Fibroblast of villous mesenchyme (primary cell): Measurements from ENCODE around the gene CAPRIN2. TPM values are rescaled to one million over a fixed set of nuclear protein-coding genes. Genes with fewer than 3 reads are reported as not detected.

ENCODE experiments used
- DNase-seq: peaks from one replicate; pipeline ENCODE4 v3.0.0-alpha.2; 2010; ENCODE audit warnings: low read depth
- H3K4me3 ChIP-seq: 2 replicates; pipeline ENCODE4 v1.5.1; 2011; ENCODE audit warnings: low read depth, mild to moderate bottlenecking, low read length
- total RNA-seq: library from RNA; depleted of rRNA; stranded (reverse); fragments of >200 nt; gene quantifications from 2 replicates; pipeline ENCODE4 v1.2.3, GENCODE V29; 2012
- TF ChIP-seq, protein P1 (sequence below): IDR thresholded peaks from 2 replicates; pipeline ENCODE4 v1.5.1; 2012; ENCODE audit warnings: low read depth, mild to moderate bottlenecking, low read length; ENCODE audit not compliant: insufficient read depth

CAPRIN2 gene
- total RNA-seq, 1 donor = 19.4 TPM

DNA sequence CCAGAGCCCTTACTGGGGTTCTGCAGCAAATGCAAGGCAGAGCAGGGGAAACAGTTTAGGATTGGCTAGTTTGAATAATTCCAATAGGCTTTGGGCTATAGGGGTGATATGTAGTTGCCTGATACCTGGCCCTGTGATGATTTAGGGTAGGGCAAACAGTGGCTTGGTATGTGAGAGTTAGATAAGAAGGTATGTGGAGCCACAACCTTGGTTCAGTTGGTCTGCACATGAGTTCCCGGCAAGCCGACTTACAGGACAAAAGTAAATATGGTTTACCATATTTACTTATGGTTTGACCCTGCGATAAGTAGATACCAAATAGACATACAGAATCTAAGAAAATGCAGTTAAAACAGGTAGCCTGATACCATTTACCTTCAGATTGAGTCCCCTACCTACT lies 8.3 kb upstream of the CAPRIN2 start:
- no peak for DNase-seq
- no peak overlapping the region for H3K4me3 ChIP-seq
- TF ChIP-seq, protein P1, sequence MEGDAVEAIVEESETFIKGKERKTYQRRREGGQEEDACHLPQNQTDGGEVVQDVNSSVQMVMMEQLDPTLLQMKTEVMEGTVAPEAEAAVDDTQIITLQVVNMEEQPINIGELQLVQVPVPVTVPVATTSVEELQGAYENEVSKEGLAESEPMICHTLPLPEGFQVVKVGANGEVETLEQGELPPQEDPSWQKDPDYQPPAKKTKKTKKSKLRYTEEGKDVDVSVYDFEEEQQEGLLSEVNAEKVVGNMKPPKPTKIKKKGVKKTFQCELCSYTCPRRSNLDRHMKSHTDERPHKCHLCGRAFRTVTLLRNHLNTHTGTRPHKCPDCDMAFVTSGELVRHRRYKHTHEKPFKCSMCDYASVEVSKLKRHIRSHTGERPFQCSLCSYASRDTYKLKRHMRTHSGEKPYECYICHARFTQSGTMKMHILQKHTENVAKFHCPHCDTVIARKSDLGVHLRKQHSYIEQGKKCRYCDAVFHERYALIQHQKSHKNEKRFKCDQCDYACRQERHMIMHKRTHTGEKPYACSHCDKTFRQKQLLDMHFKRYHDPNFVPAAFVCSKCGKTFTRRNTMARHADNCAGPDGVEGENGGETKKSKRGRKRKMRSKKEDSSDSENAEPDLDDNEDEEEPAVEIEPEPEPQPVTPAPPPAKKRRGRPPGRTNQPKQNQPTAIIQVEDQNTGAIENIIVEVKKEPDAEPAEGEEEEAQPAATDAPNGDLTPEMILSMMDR = no peak

DNA sequence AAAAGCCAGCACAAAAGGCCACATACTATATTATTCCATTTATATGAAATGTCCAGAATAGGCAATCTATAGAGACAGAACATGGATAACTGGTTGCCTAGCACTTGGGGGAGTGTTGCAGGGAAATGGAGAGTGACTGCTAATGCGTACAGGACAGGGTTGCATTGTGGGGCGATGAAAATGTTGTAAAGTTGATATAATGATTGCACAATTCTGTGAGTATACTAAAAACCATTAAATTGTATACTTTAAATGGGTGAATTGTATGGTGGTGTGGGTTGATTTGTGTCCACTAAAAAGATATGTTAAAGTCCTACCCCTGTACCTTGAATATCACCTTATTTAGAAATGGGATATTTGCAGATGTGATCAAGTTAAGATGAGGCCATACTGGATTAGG lies 7.0 kb upstream of the CAPRIN2 start:
- no peak for DNase-seq
- TF ChIP-seq, protein P1 = no peak
- H3K4me3 ChIP-seq = no peak overlapping the region

DNA sequence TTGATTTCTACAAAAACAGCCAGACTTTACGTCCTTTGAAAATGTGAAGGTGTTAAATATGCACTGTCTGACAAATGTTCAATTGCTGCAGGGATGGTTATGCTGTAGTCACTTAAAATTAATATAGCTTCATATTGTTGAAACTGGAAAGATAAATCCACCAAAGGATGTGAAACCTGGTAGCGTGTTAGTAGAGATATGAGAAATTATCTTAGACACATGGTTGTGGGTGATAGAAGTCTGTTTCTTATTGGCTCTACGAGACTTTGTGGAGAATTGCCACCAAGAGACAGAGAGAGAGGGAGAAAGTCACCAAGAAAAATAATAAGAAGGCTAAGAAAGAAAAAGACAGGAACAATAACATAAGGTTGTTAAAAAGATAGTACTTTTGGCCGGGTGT lies 2.6 kb upstream of the CAPRIN2 start:
- no peak overlapping the region for H3K4me3 ChIP-seq
- DNase-seq = no peak
- TF ChIP-seq, protein P1 = no peak

DNA sequence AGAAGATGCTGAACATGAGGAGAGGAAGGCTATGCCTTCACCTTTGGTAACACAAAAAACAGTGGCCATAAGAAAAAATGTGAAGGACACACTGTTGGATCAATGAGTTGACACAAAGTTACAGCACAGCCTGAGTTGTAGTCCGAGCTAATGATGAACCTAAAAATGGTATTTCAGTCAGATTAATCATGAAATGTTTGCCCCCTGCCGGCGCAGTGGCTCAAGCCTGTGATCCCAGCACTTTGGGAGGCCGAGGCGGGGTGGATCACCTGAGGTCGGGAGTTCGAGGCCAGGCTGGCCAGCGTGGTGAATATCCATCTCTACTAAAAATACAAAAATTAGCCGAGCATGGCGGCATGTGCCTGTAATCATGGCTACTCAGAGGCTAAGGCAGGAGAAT lies 1.3 kb upstream of the CAPRIN2 start:
- TF ChIP-seq, protein P1 = no peak
- no peak for DNase-seq
- no peak overlapping the region for H3K4me3 ChIP-seq

DNA sequence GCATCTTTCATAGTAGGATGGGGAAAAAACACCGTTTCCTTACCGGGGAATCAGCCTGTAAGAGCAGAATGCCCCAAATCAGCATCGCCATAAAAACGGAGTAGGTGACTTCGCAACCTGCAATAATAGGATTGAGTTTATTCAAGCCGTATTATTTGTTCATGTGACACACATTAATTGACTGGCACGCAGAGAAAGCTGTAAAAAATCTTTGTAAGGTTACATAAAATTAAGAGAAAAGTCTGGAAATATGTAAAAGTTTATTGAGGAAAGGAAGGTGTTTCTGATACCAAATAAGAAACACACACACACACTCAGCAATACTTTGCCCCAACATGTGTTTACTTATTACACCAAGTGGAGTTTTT lies 628 bp upstream of the CAPRIN2 start:
- peak overlapping the region; percentile 66 for H3K4me3 ChIP-seq
- no peak for DNase-seq
- TF ChIP-seq, protein P1 = no peak

DNA sequence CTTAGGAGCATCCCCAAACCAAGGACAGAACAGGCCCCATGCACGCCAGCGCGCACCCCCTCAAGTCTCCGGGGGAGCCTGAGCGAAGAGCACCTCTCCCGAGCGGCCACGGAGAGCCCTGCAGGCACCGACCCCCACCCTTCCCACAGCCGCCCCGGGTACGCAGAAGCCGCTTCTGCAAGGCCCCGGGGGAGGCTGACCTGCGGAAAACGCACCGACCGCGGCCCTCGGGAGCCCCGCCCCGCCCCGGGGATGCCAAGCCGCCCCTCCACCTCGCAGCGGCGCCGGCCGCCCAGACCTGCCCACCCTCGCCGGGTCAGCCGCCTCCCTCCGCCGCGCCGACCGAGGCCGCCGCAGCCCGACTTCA lies 385 bp downstream of the CAPRIN2 start:
- peak overlapping the region; percentile 66 for H3K4me3 ChIP-seq
- TF ChIP-seq, protein P1 = no peak
- DNase-seq = no peak

DNA sequence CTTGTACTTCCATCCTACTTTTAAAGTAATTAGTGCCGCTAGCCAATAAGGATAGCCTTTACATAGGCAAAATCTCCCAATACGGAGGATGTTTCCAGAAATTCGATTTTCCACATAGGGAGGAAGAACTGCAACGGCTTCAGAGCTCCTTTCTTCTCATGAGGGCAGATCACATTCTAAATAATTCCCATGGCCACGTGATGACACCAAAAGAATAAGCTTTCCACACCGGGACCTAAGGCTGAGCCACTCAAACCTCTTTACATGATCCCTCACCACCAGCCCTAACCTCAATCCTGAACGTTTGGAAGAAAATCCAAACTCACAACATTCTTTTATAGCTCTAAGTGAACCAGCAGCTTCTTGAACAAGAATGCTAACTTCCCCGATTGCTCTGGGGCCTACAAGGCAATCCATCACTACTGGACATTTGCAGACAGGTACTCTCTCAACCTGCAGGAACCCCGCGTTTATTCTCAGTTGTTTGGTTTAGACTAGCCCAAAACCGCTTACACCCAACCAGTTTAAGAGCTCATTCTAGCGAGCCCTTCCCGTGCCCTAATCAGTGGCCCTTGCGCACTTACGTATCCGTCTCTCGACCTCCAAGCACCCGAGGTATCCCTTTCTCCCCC lies 884 bp downstream of the CAPRIN2 start:
- H3K4me3 ChIP-seq = peak overlapping the region; percentile 66
- DNase-seq = peak; percentile 27
- TF ChIP-seq, protein P1 = no peak
